GM19372 (cell line): ENCODE measurements around the gene ZNF276.
A peak's percentile ranks its signal among the peaks of the same experiment; 100 is the strongest.

Experiments
- ATAC-seq: cut with Tn5 transposase; IDR thresholded peaks from one replicate; pipeline ENCODE4 v1.9.1; 2021; ENCODE audit warnings: mild to moderate bottlenecking, low read depth, moderate library complexity; ENCODE audit not compliant: unreplicated experiment

Gene ZNF276

GRCh38 chr16:89732918-89733242 is 11.5 kb downstream of the ZNF276 start:
- no peak for ATAC-seq

GRCh38 chr16:89733322-89733721 is 12.0 kb downstream of the ZNF276 start:
- ATAC-seq: no peak

- ATAC-seq: no peak
These were observed 12.5 kb downstream of the ZNF276 start for GRCh38 chr16:89733792-89734191.

GRCh38 chr16:89736554-89736953 is 15.2 kb downstream of the ZNF276 start:
- ATAC-seq: no peak

- no peak for ATAC-seq
These were observed 16.2 kb downstream of the ZNF276 start for GRCh38 chr16:89737341-89738071.

- no peak for ATAC-seq
These were observed 16.7 kb downstream of the ZNF276 start for GRCh38 chr16:89738072-89738377.

GRCh38 chr16:89738538-89739317 is 17.4 kb downstream of the ZNF276 start:
- no peak for ATAC-seq

- ATAC-seq: no peak
These were observed 18.0 kb downstream of the ZNF276 start for GRCh38 chr16:89739383-89739782.

GRCh38 chr16:89741342-89742014 is 20.1 kb downstream of the ZNF276 start:
- no peak for ATAC-seq

- no peak for ATAC-seq
These were observed 21.6 kb downstream of the ZNF276 start for GRCh38 chr16:89742948-89743347.

- no peak for ATAC-seq
These were observed 23.5 kb downstream of the ZNF276 start for GRCh38 chr16:89744813-89745212.

- no peak for ATAC-seq
These were observed 24.7 kb downstream of the ZNF276 start for GRCh38 chr16:89746043-89746442.

- no peak for ATAC-seq
These were observed 26.7 kb downstream of the ZNF276 start for GRCh38 chr16:89748076-89748475.

GRCh38 chr16:89748921-89749320 is 27.6 kb downstream of the ZNF276 start:
- ATAC-seq: no peak

- ATAC-seq: no peak
These were observed 28.3 kb downstream of the ZNF276 start for GRCh38 chr16:89749637-89750036.

- ATAC-seq: no peak
These were observed 38.5 kb downstream of the ZNF276 start for GRCh38 chr16:89759746-89760340.

- ATAC-seq: no peak
These were observed 40.1 kb downstream of the ZNF276 start for GRCh38 chr16:89761304-89761922.

GRCh38 chr16:89764711-89765201 is 43.4 kb downstream of the ZNF276 start:
- peak; percentile 80 for ATAC-seq

GRCh38 chr16:89765292-89765830 is 44.0 kb downstream of the ZNF276 start:
- ATAC-seq: no peak

GRCh38 chr16:89770367-89770766 is 49.0 kb downstream of the ZNF276 start:
- ATAC-seq: no peak
